C4-2B (cell line): ENCODE measurements around the gene MAGI2.

Source experiments
- ZFX ChIP-seq: fragments of 450-650 bp; IDR thresholded peaks from 2 replicates; pipeline ENCODE4 v1.6.1; 2017
- TF ChIP-seq, protein P1 (sequence below): fragments of 450-650 bp; conservative IDR thresholded peaks from 2 replicates; pipeline ENCODE4 v1.5.1; 2017; ENCODE audit warnings: mild to moderate bottlenecking

DNA sequence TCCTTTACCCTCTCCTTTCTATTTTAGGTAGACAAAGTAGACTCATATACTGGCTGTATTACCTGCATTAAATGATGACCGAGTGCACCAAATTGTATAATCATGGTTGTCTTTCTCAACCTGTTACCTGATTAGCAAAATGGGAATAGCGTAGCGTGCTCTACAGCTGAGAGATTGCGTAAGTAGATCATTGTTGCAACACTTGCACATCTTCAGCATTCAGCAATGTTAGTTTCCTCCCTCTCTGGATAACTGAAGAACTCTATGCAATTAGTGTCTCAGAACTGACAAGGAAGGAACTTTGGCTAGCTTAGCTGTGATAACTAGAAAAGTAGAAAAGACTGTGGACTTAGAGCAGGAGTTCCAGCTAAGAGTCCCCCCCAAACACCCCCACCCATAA lies 867.5 kb downstream of the MAGI2 start:
- TF ChIP-seq, protein P1, sequence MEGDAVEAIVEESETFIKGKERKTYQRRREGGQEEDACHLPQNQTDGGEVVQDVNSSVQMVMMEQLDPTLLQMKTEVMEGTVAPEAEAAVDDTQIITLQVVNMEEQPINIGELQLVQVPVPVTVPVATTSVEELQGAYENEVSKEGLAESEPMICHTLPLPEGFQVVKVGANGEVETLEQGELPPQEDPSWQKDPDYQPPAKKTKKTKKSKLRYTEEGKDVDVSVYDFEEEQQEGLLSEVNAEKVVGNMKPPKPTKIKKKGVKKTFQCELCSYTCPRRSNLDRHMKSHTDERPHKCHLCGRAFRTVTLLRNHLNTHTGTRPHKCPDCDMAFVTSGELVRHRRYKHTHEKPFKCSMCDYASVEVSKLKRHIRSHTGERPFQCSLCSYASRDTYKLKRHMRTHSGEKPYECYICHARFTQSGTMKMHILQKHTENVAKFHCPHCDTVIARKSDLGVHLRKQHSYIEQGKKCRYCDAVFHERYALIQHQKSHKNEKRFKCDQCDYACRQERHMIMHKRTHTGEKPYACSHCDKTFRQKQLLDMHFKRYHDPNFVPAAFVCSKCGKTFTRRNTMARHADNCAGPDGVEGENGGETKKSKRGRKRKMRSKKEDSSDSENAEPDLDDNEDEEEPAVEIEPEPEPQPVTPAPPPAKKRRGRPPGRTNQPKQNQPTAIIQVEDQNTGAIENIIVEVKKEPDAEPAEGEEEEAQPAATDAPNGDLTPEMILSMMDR: no peak
- TF ChIP-seq ZFX: no peak
